ENCODE measurements around the gene CYP39A1. TPM values are rescaled to one million over a fixed set of nuclear protein-coding genes. Genes with fewer than 3 reads are reported as not detected.

Gene CYP39A1
- total RNA-seq, 1 experiment from 2014 or later = not detected

DNA sequence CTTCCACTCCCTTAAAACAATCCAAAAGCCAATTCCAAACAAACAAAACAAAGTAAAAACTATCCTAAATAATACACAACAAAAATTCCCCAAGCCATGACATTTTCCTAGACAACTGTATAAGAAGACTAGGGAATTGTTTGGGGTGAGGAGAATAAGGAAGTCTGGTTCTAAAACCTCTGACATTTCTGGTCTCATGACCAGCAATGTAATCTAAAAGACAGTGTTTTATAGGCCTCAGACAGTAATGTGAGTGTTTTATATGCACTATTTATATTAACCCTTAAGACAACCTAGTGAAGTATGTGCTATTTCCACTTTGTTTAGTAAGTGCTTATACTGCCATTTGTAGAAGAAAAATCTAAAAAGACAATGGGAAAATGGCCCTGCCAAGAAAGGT lies 148.4 kb downstream of the CYP39A1 start:
- no peaks in the 10 kb centered on the region for H3K4me1 ChIP-seq (ENCODE audit: insufficient read depth, low read length, poor library complexity, severe bottlenecking)
- intact Hi-C loops (cut with micrococcal nuclease; ENCODE audit: unreplicated experiment) = no loop called here
- POLR2A ChIA-PET (ENCODE audit: low non-redundant PET) = no interaction called here
- H3K4me3 ChIP-seq (ENCODE audit: low read depth, low read length, poor library complexity, severe bottlenecking) = no peak overlapping the region
- TF ChIP-seq EZH2 (IDR thresholded peaks at IDR 0.05; ENCODE audit: borderline replicate concordance, low read depth, low read length, poor library complexity, severe bottlenecking) (no peak), CTCF (conservative IDR thresholded peaks at IDR 0.05; ENCODE audit: low read depth, low read length) (no peak)
- no peaks in the 10 kb centered on the region for H3K36me3 ChIP-seq (ENCODE audit: insufficient read depth, low read length, poor library complexity, severe bottlenecking)
- CTCF ChIA-PET = no interaction called here
- peaks cover 3% of the 10 kb centered on the region for H3K27me3 ChIP-seq (replicated peaks; ENCODE audit: insufficient read depth, low read depth, low read length, poor library complexity)
- BruUV-seq (replicated peaks) = no TSS peak
- no peaks in the 10 kb centered on the region for H3K9me3 ChIP-seq (ENCODE audit: low read depth, low read length, poor library complexity, severe bottlenecking)
- DNase-seq (ENCODE audit: low spot score) = no peak
- H3K27ac ChIP-seq (ENCODE audit: low read depth, low read length, poor library complexity, severe bottlenecking) = no peak overlapping the region

- no TSS peak for BruUV-seq (replicated peaks)
- CTCF ChIA-PET = no interaction called here
Measured at GRCh38 chr6:46502486-46503119, 150.0 kb downstream of the CYP39A1 start.

GRCh38 chr6:46501136-46502089 lies 151.2 kb downstream of the CYP39A1 start:
- intact Hi-C loops (cut with micrococcal nuclease; ENCODE audit: unreplicated experiment) = no loop called here
- no peaks in the 10 kb centered on the region for H3K36me3 ChIP-seq (ENCODE audit: insufficient read depth, low read length, poor library complexity, severe bottlenecking)
- H3K27ac ChIP-seq (ENCODE audit: low read depth, low read length, poor library complexity, severe bottlenecking) = no peak overlapping the region
- H3K9me3 ChIP-seq (ENCODE audit: low read depth, low read length, poor library complexity, severe bottlenecking) = no peaks in the 10 kb centered on the region
- peaks cover 8% of the 10 kb centered on the region for H3K27me3 ChIP-seq (replicated peaks; ENCODE audit: insufficient read depth, low read depth, low read length, poor library complexity)
- TF ChIP-seq CTCF (conservative IDR thresholded peaks at IDR 0.05; ENCODE audit: low read depth, low read length) (no peak), EZH2 (IDR thresholded peaks at IDR 0.05; ENCODE audit: borderline replicate concordance, low read depth, low read length, poor library complexity, severe bottlenecking) (no peak)
- ChIA-PET POLR2A (ENCODE audit: low non-redundant PET) (no interaction called here), CTCF (no interaction called here)
- no TSS peak for BruUV-seq (replicated peaks)
- no peaks in the 10 kb centered on the region for H3K4me1 ChIP-seq (ENCODE audit: insufficient read depth, low read length, poor library complexity, severe bottlenecking)
- no peak for DNase-seq (ENCODE audit: low spot score)
- no peak overlapping the region for H3K4me3 ChIP-seq (ENCODE audit: low read depth, low read length, poor library complexity, severe bottlenecking)

More at GRCh38 chr6:46502486-46503119, 150.0 kb downstream of the CYP39A1 start:
- Histone ChIP-seq H3K9me3 (ENCODE audit: low read depth, low read length, poor library complexity, severe bottlenecking) (no peaks in the 10 kb centered on the region), H3K4me1 (ENCODE audit: insufficient read depth, low read length, poor library complexity, severe bottlenecking) (no peaks in the 10 kb centered on the region), H3K27ac (ENCODE audit: low read depth, low read length, poor library complexity, severe bottlenecking) (no peak overlapping the region), H3K27me3 (replicated peaks; ENCODE audit: insufficient read depth, low read depth, low read length, poor library complexity) (peaks cover 8% of the 10 kb centered on the region), H3K36me3 (ENCODE audit: insufficient read depth, low read length, poor library complexity, severe bottlenecking) (no peaks in the 10 kb centered on the region), H3K4me3 (ENCODE audit: low read depth, low read length, poor library complexity, severe bottlenecking) (no peak overlapping the region)
- no peak for DNase-seq (ENCODE audit: low spot score)
- intact Hi-C loops (cut with micrococcal nuclease; ENCODE audit: unreplicated experiment) = no loop called here
- TF ChIP-seq CTCF (conservative IDR thresholded peaks at IDR 0.05; ENCODE audit: low read depth, low read length) = no peak
- TF ChIP-seq EZH2 (IDR thresholded peaks at IDR 0.05; ENCODE audit: borderline replicate concordance, low read depth, low read length, poor library complexity, severe bottlenecking) = no peak
- POLR2A ChIA-PET (ENCODE audit: low non-redundant PET) = no interaction called here
